HG03060 (cell line): Measurements from ENCODE around the gene RCC2.
"Not testable (repeated sequence)": the region's sequence is repeated elsewhere in the genome, so short reads cannot be mapped to it uniquely, and the experiment has no call there.

Source experiments
- ATAC-seq: cut with Tn5 transposase; IDR thresholded peaks from one replicate; pipeline ENCODE4 v1.9.1; 2021; ENCODE audit warnings: low read depth, moderate number of reproducible peaks; ENCODE audit not compliant: unreplicated experiment

Gene RCC2

GRCh38 chr1:17422461-17422860 lies 17.0 kb downstream of the RCC2 start:
- no peak for ATAC-seq

DNA sequence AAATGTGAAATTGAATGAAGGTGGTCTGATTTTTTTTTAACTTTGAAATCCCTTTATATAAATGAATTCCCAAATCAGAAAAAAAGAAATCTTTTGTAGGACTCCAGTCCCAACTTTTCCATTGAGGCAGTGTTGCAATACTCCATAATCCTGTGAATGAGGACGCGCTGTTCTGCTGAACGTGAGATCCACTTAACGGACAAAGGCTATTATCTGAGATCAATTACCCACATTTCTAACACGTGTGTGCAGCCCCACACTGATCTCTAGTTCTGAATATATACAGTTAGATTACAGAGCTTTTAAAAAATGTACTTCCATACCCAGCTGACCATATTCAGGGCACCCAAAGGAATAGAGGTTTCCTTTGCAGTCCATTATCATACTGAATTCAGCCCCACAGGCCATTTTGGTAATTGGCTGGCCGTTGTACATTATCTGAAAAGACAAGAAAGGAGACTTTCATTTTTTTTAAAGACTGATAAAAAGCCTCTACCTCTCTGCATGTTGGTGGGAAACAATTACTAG lies 19.0 kb downstream of the RCC2 start:
- ATAC-seq = no peak

DNA sequence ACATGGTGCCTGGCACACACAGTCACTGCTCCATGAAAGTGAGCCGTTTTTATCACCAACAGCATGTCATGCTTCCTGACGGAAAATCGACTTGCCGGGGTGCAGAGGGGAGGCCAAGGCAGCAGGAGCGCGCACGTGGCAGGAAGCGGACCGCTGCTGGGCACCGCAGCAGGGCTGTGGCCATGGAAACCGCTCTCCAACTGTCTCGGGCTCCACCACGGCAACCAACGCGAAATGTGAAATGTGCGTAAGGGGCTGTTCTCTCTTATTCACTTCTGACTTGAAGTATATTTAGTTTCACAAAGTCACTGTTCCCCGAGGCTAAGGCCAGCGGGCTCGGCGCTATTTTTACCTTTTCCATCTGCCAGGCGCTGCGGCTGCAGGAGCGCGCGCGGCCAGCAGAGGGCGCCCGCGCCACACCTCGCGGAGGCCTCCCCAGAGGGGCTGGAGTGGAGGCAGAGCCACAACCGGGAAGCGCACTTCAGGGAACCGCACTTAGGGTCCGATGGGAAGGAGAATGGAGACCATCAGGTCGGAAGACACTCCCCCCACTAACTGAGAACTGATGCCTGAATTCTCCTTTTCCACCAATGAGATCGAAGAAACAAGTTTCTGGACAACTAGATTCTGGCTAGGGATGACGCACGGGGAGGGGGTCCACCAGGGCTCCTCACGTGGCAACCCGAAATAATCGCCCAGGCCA lies 19.7 kb downstream of the RCC2 start:
- ATAC-seq = no peak

GRCh38 chr1:17416389-17416788 lies 23.1 kb downstream of the RCC2 start:
- no peak for ATAC-seq

DNA sequence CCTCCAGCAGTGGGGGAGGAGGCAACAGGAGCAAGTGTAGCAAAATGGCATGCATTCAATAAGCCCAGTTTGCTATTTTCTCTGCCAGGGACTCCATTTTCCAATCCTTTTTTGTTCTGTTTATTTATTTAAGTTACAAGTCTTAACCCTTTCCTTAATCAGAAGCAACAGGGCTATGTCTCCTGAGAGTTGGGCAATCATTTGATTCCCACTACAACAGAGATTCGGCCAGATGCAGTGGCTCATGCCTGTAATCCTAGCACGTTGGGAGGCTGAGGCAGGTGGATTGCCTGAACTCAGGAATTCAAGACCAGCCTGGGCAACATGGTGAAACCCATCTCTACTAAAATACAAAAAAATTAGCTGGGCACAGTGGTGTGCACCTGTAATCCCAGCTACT lies 25.5 kb downstream of the RCC2 start:
- ATAC-seq = no peak

DNA sequence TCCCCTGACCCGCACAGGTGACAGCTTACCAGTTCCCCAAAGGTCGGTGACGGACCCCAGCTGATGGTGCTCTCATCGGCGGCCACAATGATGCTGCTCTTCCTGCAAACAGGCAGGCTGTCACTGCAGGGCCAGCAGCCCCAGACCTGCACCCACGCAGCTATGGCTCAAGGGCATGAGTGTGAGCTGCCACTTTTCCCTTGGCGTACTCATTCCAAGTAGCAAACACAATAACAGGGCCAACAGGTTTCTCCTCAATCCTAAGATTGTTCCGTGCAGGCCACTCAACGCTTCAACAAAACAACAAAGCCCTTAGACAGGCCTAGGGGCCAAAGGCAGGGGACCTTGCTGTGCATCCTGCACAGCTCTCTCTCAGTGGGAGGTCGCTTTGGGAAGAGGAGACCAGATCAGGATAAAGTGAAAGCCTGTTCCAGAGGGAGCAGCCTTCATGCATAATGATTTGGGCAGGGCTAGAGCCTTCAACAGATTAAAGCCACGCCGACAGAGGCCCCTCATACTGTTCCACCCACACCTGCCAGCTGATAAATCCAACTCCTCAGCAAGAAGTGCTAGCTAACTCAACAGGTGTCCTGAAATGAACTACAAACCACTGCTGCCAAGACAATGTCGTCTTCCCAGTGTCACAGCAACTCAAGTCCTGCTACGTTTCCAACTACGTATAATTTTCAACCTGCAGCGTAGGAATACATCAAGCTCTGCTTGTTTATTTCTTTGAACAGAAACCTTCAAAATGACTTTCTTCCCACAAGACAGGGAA lies 27.2 kb downstream of the RCC2 start:
- ATAC-seq = no peak

DNA sequence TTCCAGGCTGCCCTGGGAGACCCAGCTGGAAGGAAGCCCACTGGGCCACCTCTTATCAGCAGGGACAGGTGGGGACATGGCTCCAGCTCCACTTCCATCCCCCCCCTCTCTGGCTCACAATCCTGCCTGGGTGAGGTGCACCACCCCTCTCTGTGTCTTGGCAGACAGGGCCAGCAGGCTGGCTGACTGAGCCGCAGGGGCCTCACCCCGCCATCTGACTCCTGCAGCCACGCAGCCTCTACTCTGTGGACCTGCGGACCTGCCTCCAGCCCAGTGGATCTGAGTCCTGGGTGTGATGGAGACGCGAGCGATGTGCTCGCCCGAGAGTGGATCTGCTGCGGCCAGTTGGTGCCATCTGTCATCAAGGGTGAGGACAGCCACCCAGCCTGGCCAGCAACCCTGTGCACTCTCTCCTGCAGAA lies 30.1 kb downstream of the RCC2 start:
- ATAC-seq = no peak

GRCh38 chr1:17407786-17408514 lies 31.5 kb downstream of the RCC2 start:
- not testable (repeated sequence) for ATAC-seq

DNA sequence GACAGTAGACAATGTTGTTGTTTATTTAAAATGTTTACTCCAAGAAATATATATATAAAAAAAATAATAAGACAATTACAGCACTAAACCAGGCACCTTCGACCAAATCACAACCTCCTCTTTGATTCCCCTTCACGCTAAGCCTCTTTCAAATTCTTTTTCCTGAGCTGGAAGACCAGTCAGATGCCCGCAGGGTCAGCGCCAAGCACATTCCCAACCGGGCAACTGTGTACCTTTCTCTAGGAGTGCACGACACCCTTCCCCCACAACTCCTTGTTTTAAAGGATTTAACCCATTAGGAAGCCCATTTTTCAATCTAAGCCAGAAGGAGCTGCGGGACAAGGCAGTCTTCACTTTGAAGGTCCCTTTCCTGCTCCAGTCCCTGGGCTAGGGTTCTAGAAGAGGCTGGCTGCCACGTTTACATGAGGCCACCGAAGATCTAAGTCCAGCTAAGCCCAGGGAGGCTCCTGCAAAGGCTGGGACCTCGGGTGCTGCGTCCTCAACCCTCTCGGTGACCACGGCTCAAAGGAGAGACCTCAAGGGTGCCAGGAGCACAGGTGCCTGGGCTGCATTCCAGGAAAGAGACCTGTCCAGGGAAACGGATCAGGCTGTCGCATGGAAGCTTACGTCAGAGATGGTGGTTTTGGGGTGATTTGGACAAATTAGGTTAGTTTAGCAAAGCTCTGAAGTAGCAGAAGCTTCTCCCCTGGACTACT lies 32.6 kb downstream of the RCC2 start:
- not testable (repeated sequence) for ATAC-seq

DNA sequence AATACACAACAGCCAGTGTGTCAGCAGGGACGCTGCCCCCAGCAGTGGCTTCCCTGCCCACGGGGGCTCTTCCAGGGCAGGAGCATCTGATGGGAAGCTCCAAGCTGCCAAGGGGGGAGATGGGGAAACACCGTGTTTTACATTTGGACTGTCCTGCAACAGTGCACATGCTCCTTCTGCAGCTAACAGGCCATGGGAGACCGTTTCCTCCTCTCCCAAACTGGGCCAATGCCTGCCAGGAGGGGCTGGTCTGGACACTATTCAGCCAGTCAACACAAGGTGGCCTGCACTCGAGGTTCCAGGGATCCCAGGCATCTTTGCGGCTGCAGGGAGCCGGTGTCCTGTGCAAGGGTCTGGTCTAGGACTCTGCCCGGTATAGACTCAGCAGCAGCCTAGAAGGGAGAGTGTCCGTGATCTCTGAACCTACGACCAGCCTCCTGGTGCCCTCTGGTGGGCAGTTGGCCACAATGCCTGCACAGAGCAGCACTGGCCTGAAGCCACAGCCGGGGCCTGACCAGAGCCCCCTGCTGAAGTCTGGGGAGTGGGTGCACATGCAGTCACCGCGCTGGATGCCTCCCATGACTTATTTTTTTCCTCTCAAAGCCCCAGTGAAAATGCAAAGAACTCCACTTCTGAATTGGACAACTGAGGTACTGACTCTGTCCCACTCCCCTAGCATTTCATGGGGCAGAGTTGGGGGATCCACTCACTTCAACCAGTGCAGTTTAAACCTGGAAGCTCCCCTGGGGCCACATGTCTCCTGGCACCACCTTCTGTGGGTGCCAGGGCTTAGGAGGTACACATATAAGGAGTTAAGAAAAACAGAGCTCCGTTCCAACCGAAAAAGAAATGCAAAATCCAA lies 33.3 kb downstream of the RCC2 start:
- no peak for ATAC-seq

GRCh38 chr1:17404820-17405219 lies 34.7 kb downstream of the RCC2 start:
- ATAC-seq = no peak

DNA sequence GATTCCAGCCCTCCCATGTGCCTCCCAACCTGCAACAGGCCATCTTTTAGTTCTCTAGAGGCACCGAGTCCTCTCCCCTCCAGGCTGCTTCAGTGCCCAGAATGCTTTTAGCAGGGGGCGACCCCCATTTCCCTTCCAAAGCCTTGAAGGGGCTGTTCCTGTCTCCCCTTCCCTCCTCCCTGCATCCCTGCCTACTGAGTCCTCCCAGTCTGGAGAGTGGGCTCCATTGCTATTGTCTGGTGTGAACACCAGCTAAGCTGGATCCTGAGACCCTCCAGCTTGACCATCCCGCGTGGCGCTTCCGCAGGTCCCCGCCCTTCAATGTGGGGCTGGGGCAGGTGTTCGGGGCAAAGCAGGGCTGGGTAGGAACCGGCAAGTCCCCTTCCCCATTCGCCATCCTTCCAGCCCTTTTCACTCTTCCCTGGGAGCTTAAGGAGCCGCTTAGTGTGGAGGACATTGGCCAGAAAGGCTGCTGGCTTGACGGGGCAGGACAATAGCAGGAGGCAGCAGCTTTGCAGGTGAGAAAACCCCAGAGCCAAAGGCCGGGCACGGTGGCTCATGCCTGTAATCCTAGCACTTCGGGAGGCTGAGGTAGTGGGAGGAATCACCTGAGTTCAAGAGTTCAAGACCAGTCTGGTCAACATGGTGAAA lies 35.3 kb downstream of the RCC2 start:
- no peak for ATAC-seq

DNA sequence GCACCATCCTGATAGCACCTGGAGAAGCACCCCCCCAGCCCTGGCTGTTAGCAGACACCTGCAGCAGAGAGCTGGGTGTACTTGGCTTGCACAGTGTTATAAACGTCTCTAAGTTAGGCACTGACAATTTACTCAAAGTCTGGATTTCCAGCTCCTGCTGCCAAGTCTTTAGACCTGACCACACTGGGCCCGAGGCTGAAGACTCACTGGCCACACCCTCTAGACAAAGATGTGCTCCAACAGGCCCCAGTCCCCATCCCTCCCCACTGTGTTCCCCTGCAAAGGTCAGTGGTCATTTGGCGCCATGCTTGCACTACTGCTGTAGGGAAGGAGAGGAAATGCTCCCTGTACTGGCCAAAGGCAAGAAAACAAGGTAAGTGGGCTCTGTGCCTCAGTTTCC lies 36.4 kb downstream of the RCC2 start:
- no peak for ATAC-seq

DNA sequence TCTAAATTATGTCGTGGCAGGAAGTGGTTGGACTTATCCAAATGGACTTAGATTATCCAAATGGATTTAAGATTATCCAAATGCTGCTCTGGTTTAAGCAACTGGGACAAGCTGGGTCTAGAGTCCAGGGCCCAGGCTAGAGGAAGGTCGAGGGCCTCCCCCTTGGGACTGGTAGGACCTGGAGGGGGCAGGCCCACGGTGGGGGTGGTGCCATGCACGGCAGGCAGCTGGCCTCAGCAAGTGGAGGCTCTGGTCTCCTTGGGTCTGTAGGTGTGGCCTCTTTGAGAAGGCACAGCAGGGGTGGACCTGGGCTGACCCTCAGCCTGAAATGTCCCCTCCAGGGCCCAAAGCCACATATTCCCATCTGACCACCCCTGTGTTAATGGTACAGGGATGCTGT lies 37.6 kb downstream of the RCC2 start:
- no peak for ATAC-seq

DNA sequence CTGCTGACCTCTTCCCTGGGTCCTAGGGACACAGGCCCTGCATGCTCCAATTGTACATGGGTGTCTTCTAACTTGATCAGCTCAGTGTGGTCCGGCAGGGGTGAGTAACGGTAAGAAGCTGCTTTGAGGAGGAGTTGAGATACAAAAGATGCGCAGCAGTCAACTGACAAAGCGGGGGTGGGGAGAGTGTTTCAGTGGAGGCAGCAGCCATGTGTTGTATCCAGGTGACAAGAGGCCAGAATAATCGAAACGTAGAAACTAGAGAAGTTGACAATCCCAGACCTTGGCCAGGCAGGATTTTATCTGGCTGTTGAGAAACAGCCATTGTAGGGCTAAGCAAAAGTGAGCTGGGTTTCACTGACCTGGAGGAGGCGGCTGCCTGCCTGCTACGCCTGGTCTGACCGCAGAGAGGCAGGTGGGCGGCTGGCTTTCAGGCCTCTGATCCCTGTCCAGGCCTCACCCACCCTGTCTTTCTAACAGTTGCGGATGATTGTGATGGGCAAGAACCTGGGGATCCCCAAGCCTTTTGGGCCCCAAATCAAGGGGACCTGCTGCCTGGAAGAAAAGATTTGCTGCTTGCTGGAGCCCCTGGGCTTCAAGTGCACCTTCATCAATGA lies 38.6 kb downstream of the RCC2 start:
- no peak for ATAC-seq

- ATAC-seq = no peak
Measured at GRCh38 chr1:17397910-17398695, 41.4 kb downstream of the RCC2 start.

DNA sequence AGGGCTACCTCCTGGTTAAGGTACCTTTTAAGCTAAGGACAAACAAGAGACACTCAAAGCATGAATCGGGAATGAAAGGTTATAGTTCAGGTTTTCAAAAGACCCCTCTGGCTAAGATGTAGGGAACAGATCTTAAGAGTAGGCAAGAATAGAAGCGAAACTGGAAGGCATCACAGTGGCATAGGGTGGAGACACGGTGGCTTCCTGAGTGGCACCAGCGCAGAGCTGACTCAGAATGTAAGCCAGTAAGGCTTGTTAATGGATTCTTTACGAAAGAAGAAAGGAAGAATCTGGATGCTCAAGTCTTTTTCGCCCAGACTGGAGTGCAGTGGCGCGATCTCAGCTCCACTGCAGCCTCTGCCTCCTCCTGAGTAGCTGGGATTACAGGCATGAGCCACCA lies 46.2 kb downstream of the RCC2 start:
- ATAC-seq = no peak

DNA sequence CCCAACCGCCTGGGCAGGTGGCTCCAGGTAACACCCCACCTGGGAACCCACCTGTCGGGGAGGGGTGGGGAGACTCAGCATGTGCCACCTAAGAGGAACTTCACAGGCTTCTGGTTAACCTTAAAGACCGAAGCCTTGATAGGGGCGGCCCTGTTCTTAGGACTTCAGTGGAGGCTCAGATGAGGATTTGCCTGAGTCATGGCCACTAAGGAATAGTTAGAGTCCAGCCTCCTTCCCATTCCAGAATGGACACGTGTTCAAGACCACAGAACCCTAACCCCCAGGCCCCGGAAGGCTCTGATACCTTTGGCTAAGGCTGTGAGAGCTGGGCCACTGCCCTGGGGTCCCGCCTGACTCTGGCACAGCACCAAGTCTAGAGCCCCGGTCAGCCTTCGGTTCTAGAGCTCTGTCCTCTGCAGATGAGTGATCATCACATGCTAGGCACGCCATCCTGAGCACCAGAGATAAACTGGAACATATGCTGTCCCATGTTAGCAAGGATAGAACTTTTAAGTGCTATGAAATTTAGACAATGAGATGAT lies 47.2 kb downstream of the RCC2 start:
- ATAC-seq = no peak
